SK-N-SH (cell line): ENCODE data around the gene CHST11. TPM values are rescaled to one million over a fixed set of nuclear protein-coding genes. Genes with fewer than 3 reads are reported as not detected.

Experiments used
- CTCF ChIA-PET: fragments of 300-600, 350-600 bp; formaldehyde crosslinking; extraction: SDS; loops from one replicate; lab custom pipeline; 2021; lab: Yijun Ruan, JAX
- POLR2A ChIA-PET: fragments of 350-600 bp; sonication (Branson Sonifier 250); formaldehyde crosslinking; extraction: SDS; loops from one replicate; lab custom pipeline; 2020; ENCODE audit warnings: antibody characterized with exemption, inconsistent platforms; lab: Yijun Ruan, JAX
- DNase-seq: peaks from one replicate; pipeline ENCODE4 v3.0.0; 2012
- H2AFZ ChIP-seq: fragments of 200-600 bp; sonication (generic); 2 replicates; pipeline ENCODE4 v1.8.1; 2016; ENCODE audit warnings: antibody characterized with exemption, mild to moderate bottlenecking, low read depth
- H3F3A ChIP-seq: fragments of 200-600 bp; sonication (generic); replicated peaks from 2 replicates; pipeline ENCODE3; 2016; ENCODE audit warnings: antibody characterized with exemption, mild to moderate bottlenecking; ENCODE audit not compliant: insufficient read depth
- H3K27ac ChIP-seq, 2 experiments: fragments of 200-500 bp in 1 of 2; fragments of 200-600 bp in 1 of 2; sonication (Bioruptor generic) in 1 of 2; sonication (generic), shearing (Covaris generic) in 1 of 2; 2 replicates each; pipeline versions ENCODE4 v1.5.1 to v1.6.1; 2014 to 2016; ENCODE audit warnings: low read depth in 2 of 2, inconsistent platforms in 1 of 2, low read length in 1 of 2, mild to moderate bottlenecking in 1 of 2, mixed read lengths in 1 of 2
- H3K27me3 ChIP-seq: fragments of 200-600 bp; sonication (generic), shearing (Covaris generic); 2 replicates; pipeline ENCODE4 v1.6.1; 2016; ENCODE audit warnings: mixed run types; ENCODE audit not compliant: insufficient read depth
- H3K36me3 ChIP-seq, 2 experiments: fragments of 200-500 bp in 1 of 2; fragments of 200-600 bp in 1 of 2; sonication (Bioruptor generic) in 1 of 2; sonication (generic) in 1 of 2; replicated peaks in 1 of 2; 2 replicates each; pipeline versions ENCODE3 to v1.5.1; 2014 to 2016; ENCODE audit warnings: low read length in 1 of 2, mild to moderate bottlenecking in 1 of 2; ENCODE audit not compliant: insufficient read depth in 2 of 2, control insufficient read depth in 1 of 2
- H3K4me1 ChIP-seq, 2 experiments: fragments of 200-500 bp in 1 of 2; fragments of 200-600 bp in 1 of 2; sonication (Bioruptor generic) in 1 of 2; sonication (generic), shearing (Covaris generic) in 1 of 2; 2 replicates each; pipeline versions ENCODE4 v1.5.1 to v1.6.1; 2014 to 2016; ENCODE audit warnings: low read depth in 1 of 2, low read length in 1 of 2, mixed run types in 1 of 2; ENCODE audit not compliant: insufficient read depth in 2 of 2, control insufficient read depth in 1 of 2
- H3K4me2 ChIP-seq: fragments of 200-600 bp; sonication (generic), shearing (Covaris generic); 2 replicates; pipeline ENCODE4 v1.6.1; 2017; ENCODE audit warnings: mixed run types
- H3K4me3 ChIP-seq, 2 experiments: fragments of 200-500 bp in 1 of 2; fragments of 200-600 bp in 1 of 2; sonication (Bioruptor generic) in 1 of 2; sonication (generic), shearing (Covaris generic) in 1 of 2; 2 replicates each; pipeline versions ENCODE4 v1.5.1 to v1.8.1; 2014 to 2016; ENCODE audit warnings: low read depth in 2 of 2, inconsistent platforms in 1 of 2, low read length in 1 of 2, mild to moderate bottlenecking in 1 of 2, mixed read lengths in 1 of 2, moderate library complexity in 1 of 2
- H3K79me2 ChIP-seq: fragments of 200-600 bp; sonication (generic); 2 replicates; pipeline ENCODE4 v1.8.1; 2017; ENCODE audit warnings: mild to moderate bottlenecking; ENCODE audit not compliant: insufficient read depth
- H3K9ac ChIP-seq: fragments of 200-600 bp; sonication (generic); 2 replicates; pipeline ENCODE4 v1.6.1; 2017; ENCODE audit warnings: mixed run types
- H3K9me2 ChIP-seq: fragments of 200-600 bp; sonication (generic); 2 replicates; pipeline ENCODE4 v1.6.1; 2017; ENCODE audit warnings: mixed run types
- H3K9me3 ChIP-seq: fragments of 200-600 bp; sonication (generic); 2 replicates; pipeline ENCODE4 v1.6.1; 2017; ENCODE audit warnings: mixed run types, mild to moderate bottlenecking, moderate library complexity
- H4K20me1 ChIP-seq: fragments of 200-600 bp; sonication (generic); 2 replicates; pipeline ENCODE4 v1.6.1; 2017; ENCODE audit warnings: mild to moderate bottlenecking, mixed run types; ENCODE audit not compliant: insufficient read depth
- CHD2 ChIP-seq: fragments of 150-350 bp; IDR thresholded peaks from 2 replicates; pipeline ENCODE4 v1.6.1; 2018; ENCODE audit warnings: low read length; ENCODE audit not compliant: partially characterized antibody
- CTCF ChIP-seq: fragments of 200-600 bp; sonication (generic); IDR thresholded peaks from 2 replicates; pipeline ENCODE4 v1.6.1; 2017; ENCODE audit warnings: antibody characterized with exemption, mild to moderate bottlenecking, moderate library complexity
- ELF1 ChIP-seq: IDR thresholded peaks from 2 replicates; pipeline ENCODE4 v1.4.0; 2012
- EZH2phosphoT487 ChIP-seq: fragments of 200-600 bp; sonication (generic); IDR thresholded peaks from 2 replicates; pipeline ENCODE4 v1.6.1; 2017; ENCODE audit warnings: low read depth, mixed run types, mild to moderate bottlenecking, antibody characterized with exemption, moderate library complexity, borderline replicate concordance
- FOXM1 ChIP-seq: IDR thresholded peaks from 2 replicates; pipeline ENCODE4 v1.4.0; 2012; ENCODE audit warnings: low read depth, mild to moderate bottlenecking
- GATA2 ChIP-seq: sonication (generic); formaldehyde crosslinking; IDR thresholded peaks from 2 replicates; pipeline ENCODE4 v1.5.0; 2020; ENCODE audit warnings: mild to moderate bottlenecking, missing genetic modification reagents
- IRF3 ChIP-seq: fragments of 150-350 bp; IDR thresholded peaks from 2 replicates; pipeline ENCODE4 v1.6.1; 2016; ENCODE audit warnings: mild to moderate bottlenecking, low read depth, low read length
- JUND ChIP-seq: IDR thresholded peaks from 2 replicates; pipeline ENCODE4 v1.4.0; 2012
- MAX ChIP-seq: IDR thresholded peaks from 2 replicates; pipeline ENCODE4 v1.4.0; 2012; ENCODE audit warnings: low read depth
- MEF2A ChIP-seq: IDR thresholded peaks from 2 replicates; pipeline ENCODE4 v1.4.0; 2012; ENCODE audit warnings: low read depth, borderline replicate concordance
- MXI1 ChIP-seq: IDR thresholded peaks from 2 replicates; pipeline ENCODE4 v1.6.1; 2012; ENCODE audit warnings: mild to moderate bottlenecking, low read depth, low read length, improper control_type of control experiment
- NRF1 ChIP-seq: IDR thresholded peaks from 2 replicates; pipeline ENCODE4 v1.6.1; 2012; ENCODE audit warnings: low read depth, mild to moderate bottlenecking, low read length
- RCOR1 ChIP-seq: fragments of 150-350 bp; IDR thresholded peaks from 2 replicates; pipeline ENCODE4 v1.6.1; 2017; ENCODE audit warnings: antibody characterized with exemption, low read length
- REST ChIP-seq: IDR thresholded peaks from 2 replicates; pipeline ENCODE4 v1.6.1; 2012; ENCODE audit warnings: mild to moderate bottlenecking, low read depth, low read length, moderate library complexity
- RFX5 ChIP-seq: IDR thresholded peaks from 2 replicates; pipeline ENCODE4 v1.6.1; 2012; ENCODE audit warnings: mild to moderate bottlenecking, improper control_type of control experiment, low read length
- SMC3 ChIP-seq: IDR thresholded peaks from 2 replicates; pipeline ENCODE4 v1.6.1; 2012; ENCODE audit warnings: low read depth, low read length, improper control_type of control experiment
- TAF1 ChIP-seq: IDR thresholded peaks from 2 replicates; pipeline ENCODE4 v1.6.1; 2012; ENCODE audit warnings: low read depth, mild to moderate bottlenecking, low read length, moderate library complexity, borderline replicate concordance
- USF1 ChIP-seq: IDR thresholded peaks from 2 replicates; pipeline ENCODE4 v1.4.0; 2012; ENCODE audit warnings: low read depth, borderline replicate concordance
- ZBTB33 ChIP-seq: IDR thresholded peaks from 2 replicates; pipeline ENCODE4 v1.4.0; 2012; ENCODE audit warnings: low read depth, borderline replicate concordance
- WGBS: methylation state at CpG from one replicate; pipeline ENCODE4 v1.1.6; 2017; ENCODE audit warnings: low lambda C conversion rate; 5-methylcytosine and 5-hydroxymethylcytosine counted together
- polyA plus RNA-seq, 3 experiments: library from polyadenylated mRNA; depleted of rRNA; stranded (reverse); fragments of >200 nt; gene quantifications; 2 replicates each; pipeline ENCODE4 v1.2.3, GENCODE V29; 2012

Gene CHST11
- polyA plus RNA-seq, 1 of the 3 experiments (the other 2 are of a cell fraction) = 18.6 TPM

- Histone ChIP-seq H3K27ac (no peak overlapping the region), H3K79me2 (no peaks in the 10 kb centered on the region), H4K20me1 (no peaks in the 10 kb centered on the region), H3K36me3 (no peaks in the 10 kb centered on the region), H3K9ac (no peak overlapping the region), H3K9me3 (no peaks in the 10 kb centered on the region), H2AFZ (no peak overlapping the region), H3F3A (no peaks in the 10 kb centered on the region), H3K4me2 (no peak overlapping the region), H3K9me2 (no peaks in the 10 kb centered on the region), H3K27me3 (no peaks in the 10 kb centered on the region), H3K4me3 (no peak overlapping the region), H3K4me1 (no peaks in the 10 kb centered on the region)
- ChIA-PET CTCF (no interaction called here), POLR2A (no interaction called here)
- TF ChIP-seq MXI1 (no peak), SMC3 (no peak), RCOR1 (no peak), ZBTB33 (no peak), EZH2phosphoT487 (no peak), CTCF (no peak), TAF1 (no peak), MEF2A (no peak), REST (no peak), IRF3 (no peak), CHD2 (no peak), MAX (no peak), NRF1 (no peak), RFX5 (no peak), USF1 (no peak), ELF1 (no peak), FOXM1 (no peak), GATA2 (CRISPR knock-in tag) (no peak), JUND (no peak)
- WGBS = 94% methylated on average over 4 of the region's 4 CpGs
- no peak for DNase-seq
Measured at GRCh38 chr12:104638218-104638850, 181.6 kb downstream of the CHST11 start.
